WERI-Rb-1 (cell line): Measurements from ENCODE around the gene TBCC.

Experiments
- DNase-seq: peaks from one replicate; pipeline ENCODE4 v3.0.0-alpha.2; 2020
- H3K27ac ChIP-seq: fragments of 250-450 bp; sonication (Bioruptor Pico); 2 replicates; pipeline ENCODE4 v1.5.1; 2020; ENCODE audit warnings: mild to moderate bottlenecking, moderate library complexity
- H3K27me3 ChIP-seq: fragments of 250-450 bp; sonication (Bioruptor Pico); 2 replicates; pipeline ENCODE4 v1.5.1; 2021; ENCODE audit warnings: mild to moderate bottlenecking, low read depth, moderate library complexity; ENCODE audit not compliant: insufficient read depth, severe bottlenecking
- H3K36me3 ChIP-seq: fragments of 250-450 bp; sonication (Bioruptor Pico); 2 replicates; pipeline ENCODE4 v1.5.1; 2020; ENCODE audit warnings: mild to moderate bottlenecking, moderate library complexity
- H3K4me3 ChIP-seq: 2 replicates; pipeline ENCODE4 v1.5.1; 2011; ENCODE audit warnings: low read depth, mild to moderate bottlenecking, control low read depth, low read length
- H3K9me3 ChIP-seq: fragments of 250-450 bp; sonication (Bioruptor Pico); 2 replicates; pipeline ENCODE4 v1.5.1; 2021; ENCODE audit warnings: mild to moderate bottlenecking, moderate library complexity; ENCODE audit not compliant: severe bottlenecking
- TF ChIP-seq, protein P1 (sequence below): IDR thresholded peaks from 2 replicates; pipeline ENCODE4 v1.5.1; 2011; ENCODE audit warnings: low read depth, mild to moderate bottlenecking, control low read depth, inconsistent platforms, low read length

TBCC gene

DNA sequence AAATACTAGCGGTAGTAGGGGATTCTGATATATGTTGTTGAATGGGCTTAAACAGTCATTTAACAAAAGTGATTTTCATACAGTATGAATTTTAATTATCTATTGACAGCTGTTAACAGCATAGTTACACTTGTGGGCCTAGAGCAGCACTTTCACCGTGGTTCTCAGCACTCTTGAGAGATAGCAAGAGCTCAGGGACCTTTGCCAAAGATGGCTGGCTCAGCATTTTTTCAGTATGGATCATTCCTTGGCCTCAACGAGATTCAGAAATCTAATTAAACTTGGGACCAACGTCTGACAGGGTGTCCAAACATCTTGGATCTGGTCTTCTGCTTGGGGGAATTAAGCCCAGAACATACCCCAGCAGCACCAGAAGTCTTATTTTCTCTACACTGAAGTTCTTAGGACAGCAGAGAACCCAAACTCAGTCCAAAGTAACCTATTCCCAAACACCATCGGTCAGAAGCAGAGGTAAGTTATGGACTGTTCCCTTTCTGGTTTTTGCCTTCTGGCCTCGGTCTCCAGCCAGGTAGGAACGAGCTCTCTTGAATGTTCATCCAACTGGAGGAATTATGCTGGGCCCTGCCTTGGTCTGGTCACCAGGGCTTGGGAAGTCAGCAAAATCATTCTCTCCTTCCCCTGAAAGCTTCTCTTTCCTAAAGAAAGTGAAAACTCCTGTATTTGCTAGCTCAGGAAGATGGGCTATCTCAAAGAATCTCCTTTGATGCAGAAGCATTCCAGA lies 49.2 kb downstream of the TBCC start:
- TF ChIP-seq, protein P1, sequence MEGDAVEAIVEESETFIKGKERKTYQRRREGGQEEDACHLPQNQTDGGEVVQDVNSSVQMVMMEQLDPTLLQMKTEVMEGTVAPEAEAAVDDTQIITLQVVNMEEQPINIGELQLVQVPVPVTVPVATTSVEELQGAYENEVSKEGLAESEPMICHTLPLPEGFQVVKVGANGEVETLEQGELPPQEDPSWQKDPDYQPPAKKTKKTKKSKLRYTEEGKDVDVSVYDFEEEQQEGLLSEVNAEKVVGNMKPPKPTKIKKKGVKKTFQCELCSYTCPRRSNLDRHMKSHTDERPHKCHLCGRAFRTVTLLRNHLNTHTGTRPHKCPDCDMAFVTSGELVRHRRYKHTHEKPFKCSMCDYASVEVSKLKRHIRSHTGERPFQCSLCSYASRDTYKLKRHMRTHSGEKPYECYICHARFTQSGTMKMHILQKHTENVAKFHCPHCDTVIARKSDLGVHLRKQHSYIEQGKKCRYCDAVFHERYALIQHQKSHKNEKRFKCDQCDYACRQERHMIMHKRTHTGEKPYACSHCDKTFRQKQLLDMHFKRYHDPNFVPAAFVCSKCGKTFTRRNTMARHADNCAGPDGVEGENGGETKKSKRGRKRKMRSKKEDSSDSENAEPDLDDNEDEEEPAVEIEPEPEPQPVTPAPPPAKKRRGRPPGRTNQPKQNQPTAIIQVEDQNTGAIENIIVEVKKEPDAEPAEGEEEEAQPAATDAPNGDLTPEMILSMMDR: no peak
- peaks cover 35% of the 10 kb centered on the region for H3K36me3 ChIP-seq
- no peaks in the 10 kb centered on the region for H3K27me3 ChIP-seq
- H3K27ac ChIP-seq: peak overlapping the region; percentile 64
- no peak for DNase-seq
- H3K9me3 ChIP-seq: no peaks in the 10 kb centered on the region
- no peak overlapping the region for H3K4me3 ChIP-seq

DNA sequence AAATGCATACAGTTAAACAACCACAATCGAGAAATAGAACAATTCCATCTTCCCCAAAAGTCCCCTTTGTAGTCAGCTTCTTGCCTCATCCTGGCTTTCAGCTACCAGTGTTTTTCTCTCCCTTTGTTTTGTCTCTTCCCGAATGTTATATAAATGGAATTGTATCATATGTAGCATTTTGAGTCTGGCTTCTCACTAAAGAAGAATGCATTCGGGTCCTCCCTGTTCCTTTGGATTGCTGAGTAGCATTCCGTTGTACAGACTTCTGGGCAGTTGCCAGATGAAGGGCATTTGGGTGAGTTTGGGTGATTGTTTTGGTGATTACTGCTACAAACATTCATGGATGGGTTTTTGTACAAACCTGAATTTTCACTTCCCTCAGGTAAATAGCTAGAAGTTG lies 51.3 kb downstream of the TBCC start:
- Histone ChIP-seq H3K27me3 (no peaks in the 10 kb centered on the region), H3K9me3 (no peaks in the 10 kb centered on the region), H3K27ac (peak overlapping the region; percentile 64), H3K36me3 (peaks cover 53% of the 10 kb centered on the region), H3K4me3 (no peak overlapping the region)
- TF ChIP-seq, protein P1: no peak
- DNase-seq: no peak
